ENCODE results near the gene KIAA0930. TPM values are rescaled to one million over a fixed set of nuclear protein-coding genes. Genes with fewer than 3 reads are reported as not detected.

The KIAA0930 gene
- total and polyA plus RNA-seq, 2 donors (not counting 1 experiment from before 2014, with no cell fraction given), result 27.0 to 46.8 TPM

- Histone ChIP-seq H3K27ac (ENCODE audit: low read length in 2 of 2) (no peak overlapping the region), H3K4me2 (replicated peaks; ENCODE audit: low read depth, low read length, poor library complexity, severe bottlenecking) (no peak overlapping the region), H3K4me3 (ENCODE audit: control extremely low read depth in 1 of 5, extremely low read depth in 1 of 5, insufficient read depth in 1 of 5, low read depth in 2 of 5, low read length in 4 of 5) (no peak overlapping the region), H3K79me2 (ENCODE audit: control insufficient read depth, insufficient read depth, low read length) (peaks cover 78% of the 10 kb centered on the region), H3K9me3 (ENCODE audit: control extremely low read depth in 1 of 3, control insufficient read depth in 2 of 3, insufficient read depth in 1 of 3, low read length in 2 of 3) (no peaks in the 10 kb centered on the region), H3K4me1 (ENCODE audit: control insufficient read depth in 2 of 2, insufficient read depth in 2 of 2, low read length in 2 of 2) (peaks cover under 1 to 10% of the 10 kb centered on the region in 2 donors), H3K36me3 (replicated peaks in 1 of 2; ENCODE audit: control extremely low read depth in 1 of 2, control insufficient read depth in 1 of 2, extremely low read depth in 1 of 2, insufficient read depth in 2 of 2, low read length in 1 of 2) (peaks cover 2 to 7% of the 10 kb centered on the region in 2 experiments), H2AFZ (ENCODE audit: insufficient read depth, low read depth, low read length, poor library complexity, severe bottlenecking) (no peak overlapping the region), H4K20me1 (ENCODE audit: control insufficient read depth, insufficient read depth, low read length, poor library complexity, severe bottlenecking) (peaks cover 7% of the 10 kb centered on the region), H3K9ac (ENCODE audit: low read length) (no peak overlapping the region), H3K27me3 (replicated peaks in 1 of 4; ENCODE audit: control extremely low read depth in 1 of 4, control insufficient read depth in 3 of 4, insufficient read depth in 4 of 4, low read length in 3 of 4) (no peaks in the 10 kb centered on the region)
- no peak overlapping the region for H3K27ac Mint-ChIP-seq
- peaks cover 51% of the 10 kb centered on the region for H3K4me1 Mint-ChIP-seq
- no peak for TF ChIP-seq CTCF (IDR thresholded peaks at IDR 0.05)
- no peak for TF ChIP-seq EZH2 (IDR thresholded peaks at IDR 0.05; ENCODE audit: borderline replicate concordance, insufficient read depth, low read depth, low read length, poor library complexity, severe bottlenecking)
- no peaks in the 10 kb centered on the region for H3K27me3 Mint-ChIP-seq
- WGBS (ENCODE audit: insufficient coverage), result 93% methylated on average over 8 of the region's 8 CpGs
- POLR2A ChIA-PET, result no interaction called here
- CTCF ChIA-PET, result no interaction called here
- ATAC-seq (ENCODE audit: low read depth) (no peak), DNase-seq (no peak)
- H3K9me3 Mint-ChIP-seq (ENCODE audit: insufficient read depth), result no peaks in the 10 kb centered on the region
- H3K4me3 Mint-ChIP-seq, result no peak overlapping the region
- intact Hi-C loops (cut with micrococcal nuclease), result no loop called here
Measured at GRCh38 chr22:45228401-45228754, 12.3 kb downstream of the KIAA0930 start.

GRCh38 chr22:45227645-45228400, 12.9 kb downstream of the KIAA0930 start:
- no peak overlapping the region for H3K4me3 Mint-ChIP-seq

More at GRCh38 chr22:45227645-45228400, 12.9 kb downstream of the KIAA0930 start:
- no peak for TF ChIP-seq CTCF (IDR thresholded peaks at IDR 0.05)
- no peak for TF ChIP-seq EZH2 (IDR thresholded peaks at IDR 0.05; ENCODE audit: borderline replicate concordance, insufficient read depth, low read depth, low read length, poor library complexity, severe bottlenecking)
- Mint-ChIP-seq H3K27me3 (no peaks in the 10 kb centered on the region), H3K9me3 (ENCODE audit: insufficient read depth) (no peaks in the 10 kb centered on the region), H3K4me1 (peaks cover 52% of the 10 kb centered on the region), H3K27ac (no peak overlapping the region)
- Histone ChIP-seq H3K4me2 (replicated peaks; ENCODE audit: low read depth, low read length, poor library complexity, severe bottlenecking) (no peak overlapping the region), H3K9ac (ENCODE audit: low read length) (no peak overlapping the region), H3K4me3 (ENCODE audit: control extremely low read depth in 1 of 5, extremely low read depth in 1 of 5, insufficient read depth in 1 of 5, low read depth in 2 of 5, low read length in 4 of 5) (no peak overlapping the region), H3K79me2 (ENCODE audit: control insufficient read depth, insufficient read depth, low read length) (peaks cover 76% of the 10 kb centered on the region), H2AFZ (ENCODE audit: insufficient read depth, low read depth, low read length, poor library complexity, severe bottlenecking) (no peak overlapping the region), H3K36me3 (replicated peaks in 1 of 2; ENCODE audit: control extremely low read depth in 1 of 2, control insufficient read depth in 1 of 2, extremely low read depth in 1 of 2, insufficient read depth in 2 of 2, low read length in 1 of 2) (peaks cover 2 to 7% of the 10 kb centered on the region in 2 experiments), H3K9me3 (ENCODE audit: control extremely low read depth in 1 of 3, control insufficient read depth in 2 of 3, insufficient read depth in 1 of 3, low read length in 2 of 3) (no peaks in the 10 kb centered on the region), H3K27me3 (replicated peaks in 1 of 4; ENCODE audit: control extremely low read depth in 1 of 4, control insufficient read depth in 3 of 4, insufficient read depth in 4 of 4, low read length in 3 of 4) (no peaks in the 10 kb centered on the region), H4K20me1 (ENCODE audit: control insufficient read depth, insufficient read depth, low read length, poor library complexity, severe bottlenecking) (peaks cover 7% of the 10 kb centered on the region), H3K27ac (ENCODE audit: low read length in 2 of 2) (no peak overlapping the region), H3K4me1 (ENCODE audit: control insufficient read depth in 2 of 2, insufficient read depth in 2 of 2, low read length in 2 of 2) (peaks cover 6 to 16% of the 10 kb centered on the region in 2 donors)
- WGBS (ENCODE audit: insufficient coverage), result 95% methylated on average over 13 of the region's 16 CpGs
- ChIA-PET CTCF (no interaction called here), POLR2A (no interaction called here)
- DNase-seq (no peak), ATAC-seq (ENCODE audit: low read depth) (no peak)
- intact Hi-C loops (cut with micrococcal nuclease), result no loop called here

Measured in B cell (primary cell).